GM23248 (cell line): ENCODE measurements around the gene AGAP2.

Source experiments
- EZH2 ChIP-seq: fragments of 200-600 bp; sonication (generic); IDR thresholded peaks from 2 replicates; pipeline ENCODE4 v1.6.1; 2018; ENCODE audit warnings: antibody characterized with exemption, mild to moderate bottlenecking; ENCODE audit not compliant: insufficient read depth, poor library complexity, severe bottlenecking
- EZH2phosphoT487 ChIP-seq: fragments of 200-600 bp; sonication (generic); IDR thresholded peaks from 2 replicates; pipeline ENCODE4 v1.6.1; 2018; ENCODE audit warnings: antibody characterized with exemption, moderate library complexity, mild to moderate bottlenecking, low read depth; ENCODE audit not compliant: insufficient read depth

- no peak for TF ChIP-seq EZH2
- no peak for TF ChIP-seq EZH2phosphoT487
Observed at GRCh38 chr12:57744777-57745484, 6.4 kb upstream of the AGAP2 start, which contains the start of gene TSPAN31.
